IMR-90 (cell line): Measurements from ENCODE around the gene BCCIP. TPM values are rescaled to one million over a fixed set of nuclear protein-coding genes. Genes with fewer than 3 reads are reported as not detected.

Experiments
- ATAC-seq: fragments of 200-7000 bp; cut with Tn5 transposase; 2 replicates; pipeline ENCODE4 v1.9.1; 2020; ENCODE audit warnings: low read depth, mild to moderate bottlenecking, moderate library complexity
- BruUV-seq: library from RNA; stranded (reverse); fragments of 400-500 nt; replicated peaks from 2 replicates; lab custom pipeline; 2021; lab: Mats Ljungman, UMichigan
- CTCF ChIA-PET: fragments of 300-600 bp; formaldehyde crosslinking; extraction: SDS; loops from one replicate; lab custom pipeline; 2021; ENCODE audit warnings: antibody characterized with exemption; lab: Yijun Ruan, JAX
- POLR2A ChIA-PET: fragments of 300-600 bp; sonication (Branson Sonifier 250); formaldehyde crosslinking; loops from one replicate; lab custom pipeline; 2022; ENCODE audit warnings: antibody characterized with exemption; ENCODE audit not compliant: unreplicated experiment; lab: Charles Lee
- DNase-seq: peaks from one replicate; pipeline ENCODE4 v3.0.0; 2013
- H2AFZ ChIP-seq: replicated peaks from 2 replicates; pipeline ENCODE3; 2013; ENCODE audit warnings: low read length, mild to moderate bottlenecking; ENCODE audit not compliant: poor library complexity
- H2AK5ac ChIP-seq: 2 replicates; pipeline ENCODE4 v1.6.1; 2013; ENCODE audit warnings: low read depth, low read length, inconsistent platforms
- H2AK9ac ChIP-seq: replicated peaks from 2 replicates; pipeline ENCODE3; 2013; ENCODE audit warnings: mild to moderate bottlenecking, low read depth, low read length, moderate library complexity; ENCODE audit not compliant: poor library complexity
- H2BK120ac ChIP-seq: 2 replicates; pipeline ENCODE4 v1.6.1; 2013; ENCODE audit warnings: low read depth, low read length, inconsistent platforms
- H2BK15ac ChIP-seq: 3 replicates; pipeline ENCODE4 v1.6.1; 2013; ENCODE audit warnings: low read depth, low read length, inconsistent platforms
- H2BK20ac ChIP-seq: 2 replicates; pipeline ENCODE4 v1.6.1; 2013; ENCODE audit warnings: low read depth, mild to moderate bottlenecking, inconsistent platforms, low read length, moderate library complexity
- H2BK5ac ChIP-seq: 2 replicates; pipeline ENCODE4 v1.6.1; 2013; ENCODE audit warnings: mild to moderate bottlenecking, low read depth, low read length, inconsistent platforms; ENCODE audit not compliant: poor library complexity, severe bottlenecking
- H3K14ac ChIP-seq: replicated peaks from 2 replicates; pipeline ENCODE4 v1.6.1; 2013; ENCODE audit warnings: low read depth, low read length, inconsistent platforms
- H3K18ac ChIP-seq: 2 replicates; pipeline ENCODE4 v1.6.1; 2013; ENCODE audit warnings: low read depth, low read length, control low read depth
- H3K23ac ChIP-seq: 2 replicates; pipeline ENCODE4 v1.6.1; 2013; ENCODE audit warnings: low read depth, low read length, inconsistent platforms
- H3K27ac ChIP-seq: 2 replicates; pipeline ENCODE4 v1.5.1; 2013; ENCODE audit warnings: mild to moderate bottlenecking, control low read depth, low read length; ENCODE audit not compliant: insufficient read depth
- H3K27me3 ChIP-seq: 2 replicates; pipeline ENCODE4 v1.6.1; 2013; ENCODE audit warnings: low read length; ENCODE audit not compliant: control insufficient read depth, insufficient read depth
- H3K36me3 ChIP-seq: 2 replicates; pipeline ENCODE4 v1.6.1; 2013; ENCODE audit warnings: low read length, mixed read lengths; ENCODE audit not compliant: control insufficient read depth, insufficient read depth
- H3K4ac ChIP-seq: 2 replicates; pipeline ENCODE4 v1.6.1; 2013; ENCODE audit warnings: low read depth, low read length, inconsistent platforms
- H3K4me1 ChIP-seq: 2 replicates; pipeline ENCODE4 v1.6.1; 2013; ENCODE audit warnings: low read length, mixed read lengths; ENCODE audit not compliant: control insufficient read depth, insufficient read depth
- H3K4me2 ChIP-seq: 2 replicates; pipeline ENCODE4 v1.6.1; 2013; ENCODE audit warnings: low read depth, mild to moderate bottlenecking, control low read depth, low read length, moderate library complexity
- H3K4me3 ChIP-seq: 2 replicates; pipeline ENCODE4 v1.5.1; 2013; ENCODE audit warnings: low read depth, mild to moderate bottlenecking, control low read depth, low read length, moderate library complexity; ENCODE audit not compliant: insufficient read depth
- H3K56ac ChIP-seq: 2 replicates; pipeline ENCODE4 v1.6.1; 2013; ENCODE audit warnings: low read length, inconsistent platforms; ENCODE audit not compliant: insufficient read depth; ENCODE audit errors: extremely low read depth
- H3K79me1 ChIP-seq, 2 experiments: 2 replicates each; pipeline ENCODE4 v1.6.1; 2013; ENCODE audit warnings: low read length in 2 of 2, inconsistent platforms in 1 of 2, low read depth in 1 of 2
- H3K9ac ChIP-seq: 2 replicates; pipeline ENCODE4 v1.6.1; 2013; ENCODE audit warnings: low read depth, low read length, control low read depth
- H3K9me1 ChIP-seq: 2 replicates; pipeline ENCODE4 v1.6.1; 2013; ENCODE audit warnings: low read length, inconsistent platforms; ENCODE audit not compliant: insufficient read depth
- H3K9me3 ChIP-seq: 2 replicates; pipeline ENCODE4 v1.6.1; 2013; ENCODE audit warnings: low read length; ENCODE audit not compliant: control insufficient read depth, insufficient read depth
- H4K20me1 ChIP-seq: 2 replicates; pipeline ENCODE4 v1.6.1; 2013; ENCODE audit warnings: low read length, inconsistent platforms; ENCODE audit not compliant: insufficient read depth
- H4K5ac ChIP-seq: 2 replicates; pipeline ENCODE4 v1.6.1; 2013; ENCODE audit warnings: mild to moderate bottlenecking, low read depth, low read length, control low read depth
- H4K8ac ChIP-seq, 2 experiments: 2 replicates each; pipeline ENCODE4 v1.6.1; 2013; ENCODE audit warnings: low read depth in 2 of 2, low read length in 2 of 2, control low read depth in 1 of 2, inconsistent platforms in 1 of 2
- H4K91ac ChIP-seq: 2 replicates; pipeline ENCODE4 v1.6.1; 2013; ENCODE audit warnings: low read depth, low read length, inconsistent platforms; ENCODE audit not compliant: insufficient read depth
- BHLHE40 ChIP-seq: fragments of 150-350 bp; IDR thresholded peaks from 2 replicates; pipeline ENCODE4 v1.6.1; 2016; ENCODE audit warnings: mild to moderate bottlenecking, low read depth, low read length
- CEBPB ChIP-seq: IDR thresholded peaks from 2 replicates; pipeline ENCODE4 v1.6.1; 2012; ENCODE audit warnings: low read depth, low read length, improper control_type of control experiment
- CHD1 ChIP-seq: IDR thresholded peaks from 2 replicates; pipeline ENCODE4 v1.6.1; 2012; ENCODE audit warnings: low read depth, low read length, improper control_type of control experiment
- FOS ChIP-seq: fragments of 150-350 bp; IDR thresholded peaks from 2 replicates; pipeline ENCODE4 v1.6.1; 2016; ENCODE audit warnings: low read depth, low read length
- MAFK ChIP-seq: IDR thresholded peaks from 2 replicates; pipeline ENCODE4 v1.6.1; 2012; ENCODE audit warnings: low read depth, low read length, improper control_type of control experiment
- MAZ ChIP-seq: IDR thresholded peaks from 2 replicates; pipeline ENCODE4 v1.6.1; 2012; ENCODE audit warnings: low read depth, mild to moderate bottlenecking, low read length, improper control_type of control experiment, moderate library complexity, borderline replicate concordance
- MXI1 ChIP-seq: IDR thresholded peaks from 2 replicates; pipeline ENCODE4 v1.6.1; 2012; ENCODE audit warnings: low read depth, mild to moderate bottlenecking, low read length, moderate library complexity, borderline replicate concordance
- RAD21 ChIP-seq: IDR thresholded peaks from 2 replicates; pipeline ENCODE4 v1.6.1; 2012; ENCODE audit warnings: low read length, improper control_type of control experiment
- RCOR1 ChIP-seq: IDR thresholded peaks from 2 replicates; pipeline ENCODE4 v1.6.1; 2012; ENCODE audit warnings: mild to moderate bottlenecking, low read length, improper control_type of control experiment; ENCODE audit not compliant: insufficient replicate concordance
- SMC3 ChIP-seq: fragments of 150-350 bp; IDR thresholded peaks from 2 replicates; pipeline ENCODE4 v1.6.1; 2016; ENCODE audit warnings: low read depth, mild to moderate bottlenecking, antibody characterized with exemption, low read length, moderate library complexity
- WGBS, 2 experiments: methylation state at CpG; one replicate each; pipeline versions ENCODE4 v1.1.5 to v1.1.7; 2013; ENCODE audit warnings: missing lambda C conversion rate in 2 of 2; ENCODE audit not compliant: insufficient read length in 1 of 2; ENCODE audit errors: extremely low coverage in 2 of 2; 5-methylcytosine and 5-hydroxymethylcytosine counted together
- dilution Hi-C: fragments of 300-500 bp; cut with HindIII; formaldehyde crosslinking; loops from one replicate; pipeline ENCODE4 v1.14.3; 2018; ENCODE audit warnings: low sequenced_read_pairs; ENCODE audit not compliant: unreplicated experiment
- in situ Hi-C: fragments of 300-500 bp; cut with MboI; formaldehyde crosslinking; loops from 3 replicates; pipeline ENCODE4 v1.14.3; 2019; ENCODE audit warnings: low sequenced_read_pairs, inconsistent platforms, mixed read lengths
- intact Hi-C: fragments of 100-400 bp; cut with micrococcal nuclease; formaldehyde crosslinking; loops from 2 replicates; pipeline ENCODE4 v1.10.0; 2022
- polyA plus RNA-seq, 3 experiments: library from polyadenylated mRNA; depleted of rRNA; stranded (reverse); fragments of >200 nt; gene quantifications; 2 replicates each; pipeline ENCODE4 v1.2.3, GENCODE V29; 2012; ENCODE audit warnings: low replicate concordance in 1 of 3
- total RNA-seq: library from RNA; depleted of rRNA; stranded (reverse); fragments of >200 nt; gene quantifications from 2 replicates; pipeline ENCODE4 v1.2.3, GENCODE V29; 2012
- TF ChIP-seq, protein P1 (sequence below): fragments of 150-350 bp; IDR thresholded peaks from 2 replicates; pipeline ENCODE4 v1.6.1; 2017; ENCODE audit warnings: mild to moderate bottlenecking, antibody characterized with exemption, low read length, low read depth
- TF ChIP-seq, protein P2 (sequence below): fragments of 150-350 bp; IDR thresholded peaks from 2 replicates; pipeline ENCODE4 v1.6.1; 2016; ENCODE audit warnings: low read depth, mild to moderate bottlenecking, low read length, moderate library complexity, borderline replicate concordance

BCCIP gene
- total and polyA plus RNA-seq, 2 of the 4 experiments (the other 2 are of a cell fraction), result 31.9 to 49.2 TPM

DNA sequence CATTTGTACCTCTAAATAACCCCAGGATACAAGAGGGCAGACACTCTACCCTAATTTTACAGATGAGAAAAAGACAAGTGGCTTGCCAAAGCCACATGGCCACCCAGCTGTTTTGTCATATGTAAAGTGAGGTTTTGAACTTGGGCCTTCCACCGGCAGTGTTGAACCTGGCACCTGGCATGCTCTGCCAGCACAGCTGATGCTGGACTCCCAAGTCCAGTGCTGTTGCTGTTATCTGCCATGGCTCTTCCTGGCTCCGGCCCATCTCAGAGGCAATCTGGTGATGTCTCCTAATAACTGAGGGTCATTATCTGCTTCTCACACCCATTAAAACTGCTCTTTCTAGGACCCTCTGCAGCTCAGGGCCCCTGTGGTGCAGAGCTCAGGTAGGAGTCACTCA lies 25.0 kb downstream of the BCCIP start:
- POLR2A ChIA-PET, result no interaction called here
- ATAC-seq (no peak), DNase-seq (no peak)
- no peaks in the 10 kb centered on the region for H3K4me1 ChIP-seq
- H3K9ac ChIP-seq, result no peak overlapping the region
- no peak overlapping the region for H3K4me2 ChIP-seq
- WGBS, 2 experiments, result no CpG with 5 or more reads among the region's 2 CpGs
- H2BK20ac ChIP-seq, result no peak overlapping the region
- no TSS peak for BruUV-seq
- H3K9me1 ChIP-seq, result peaks cover 3% of the 10 kb centered on the region; the same call in 1 of the 2 replicates
- peaks cover 41% of the 10 kb centered on the region for H3K36me3 ChIP-seq
- no peak overlapping the region for H3K27ac ChIP-seq
- CTCF ChIA-PET, result no interaction called here
- H4K20me1 ChIP-seq, result no peaks in the 10 kb centered on the region
- in situ Hi-C loops (no loop called here), intact Hi-C loops (no loop called here), dilution Hi-C loops (no loop called here)
- H3K79me1 ChIP-seq, result no peaks in the 10 kb centered on the region; a peak in 1 of 4 replicates
- H2AK9ac ChIP-seq, result no peak overlapping the region
- H3K27me3 ChIP-seq, result no peaks in the 10 kb centered on the region
- H4K5ac ChIP-seq, result no peak overlapping the region
- H2BK120ac ChIP-seq, result no peak overlapping the region
- no peak overlapping the region for H4K91ac ChIP-seq
- H3K4me3 ChIP-seq, result no peak overlapping the region
- H3K9me3 ChIP-seq, result no peaks in the 10 kb centered on the region
- no peak overlapping the region for H3K23ac ChIP-seq
- no peak for TF ChIP-seq MAZ
- TF ChIP-seq MXI1, result no peak
- TF ChIP-seq CHD1, result no peak
- TF ChIP-seq FOS, result no peak
- no peak for TF ChIP-seq CEBPB
- no peak for TF ChIP-seq BHLHE40
- no peak for TF ChIP-seq SMC3
- TF ChIP-seq, protein P1, sequence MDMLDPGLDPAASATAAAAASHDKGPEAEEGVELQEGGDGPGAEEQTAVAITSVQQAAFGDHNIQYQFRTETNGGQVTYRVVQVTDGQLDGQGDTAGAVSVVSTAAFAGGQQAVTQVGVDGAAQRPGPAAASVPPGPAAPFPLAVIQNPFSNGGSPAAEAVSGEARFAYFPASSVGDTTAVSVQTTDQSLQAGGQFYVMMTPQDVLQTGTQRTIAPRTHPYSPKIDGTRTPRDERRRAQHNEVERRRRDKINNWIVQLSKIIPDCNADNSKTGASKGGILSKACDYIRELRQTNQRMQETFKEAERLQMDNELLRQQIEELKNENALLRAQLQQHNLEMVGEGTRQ, result no peak
- TF ChIP-seq RCOR1, result no peak
- TF ChIP-seq RAD21, result no peak
- TF ChIP-seq MAFK, result no peak
- TF ChIP-seq, protein P2, sequence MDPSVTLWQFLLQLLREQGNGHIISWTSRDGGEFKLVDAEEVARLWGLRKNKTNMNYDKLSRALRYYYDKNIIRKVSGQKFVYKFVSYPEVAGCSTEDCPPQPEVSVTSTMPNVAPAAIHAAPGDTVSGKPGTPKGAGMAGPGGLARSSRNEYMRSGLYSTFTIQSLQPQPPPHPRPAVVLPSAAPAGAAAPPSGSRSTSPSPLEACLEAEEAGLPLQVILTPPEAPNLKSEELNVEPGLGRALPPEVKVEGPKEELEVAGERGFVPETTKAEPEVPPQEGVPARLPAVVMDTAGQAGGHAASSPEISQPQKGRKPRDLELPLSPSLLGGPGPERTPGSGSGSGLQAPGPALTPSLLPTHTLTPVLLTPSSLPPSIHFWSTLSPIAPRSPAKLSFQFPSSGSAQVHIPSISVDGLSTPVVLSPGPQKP, result no peak
- H2AFZ ChIP-seq, result no peak overlapping the region
- H3K18ac ChIP-seq, result no peak overlapping the region
- H2BK15ac ChIP-seq, result no peak overlapping the region
- H3K4ac ChIP-seq, result no peak overlapping the region
- no peak overlapping the region for H2AK5ac ChIP-seq
- no peak overlapping the region for H4K8ac ChIP-seq
- H3K14ac ChIP-seq, result no peak overlapping the region
- H3K56ac ChIP-seq, result no peak overlapping the region
- H2BK5ac ChIP-seq, result no peak overlapping the region
